DND-41 (cell line): ENCODE results near the gene DHRS7B.

Experiments used
- CTCF ChIP-seq: IDR thresholded peaks from 2 replicates; pipeline ENCODE4 v1.5.1; 2012; ENCODE audit warnings: borderline replicate concordance, low read length, moderate library complexity, mild to moderate bottlenecking; ENCODE audit not compliant: poor library complexity, severe bottlenecking; ENCODE audit errors: extremely low read depth
- EZH2 ChIP-seq: IDR thresholded peaks from 3 replicates; pipeline ENCODE4 v1.6.1; 2012; ENCODE audit warnings: borderline replicate concordance, low read depth, mild to moderate bottlenecking, moderate library complexity, low read length, inconsistent platforms; ENCODE audit not compliant: severe bottlenecking

GRCh38 chr17:21201874-21202273 lies 75.1 kb downstream of the DHRS7B start:
- no peak for TF ChIP-seq CTCF
- TF ChIP-seq EZH2: no peak
